ENCODE data around the gene IFITM1.
"Not testable (repeated sequence)": the region's sequence is repeated elsewhere in the genome, so short reads cannot be mapped to it uniquely, and the experiment has no call there.

The IFITM1 gene

DNA sequence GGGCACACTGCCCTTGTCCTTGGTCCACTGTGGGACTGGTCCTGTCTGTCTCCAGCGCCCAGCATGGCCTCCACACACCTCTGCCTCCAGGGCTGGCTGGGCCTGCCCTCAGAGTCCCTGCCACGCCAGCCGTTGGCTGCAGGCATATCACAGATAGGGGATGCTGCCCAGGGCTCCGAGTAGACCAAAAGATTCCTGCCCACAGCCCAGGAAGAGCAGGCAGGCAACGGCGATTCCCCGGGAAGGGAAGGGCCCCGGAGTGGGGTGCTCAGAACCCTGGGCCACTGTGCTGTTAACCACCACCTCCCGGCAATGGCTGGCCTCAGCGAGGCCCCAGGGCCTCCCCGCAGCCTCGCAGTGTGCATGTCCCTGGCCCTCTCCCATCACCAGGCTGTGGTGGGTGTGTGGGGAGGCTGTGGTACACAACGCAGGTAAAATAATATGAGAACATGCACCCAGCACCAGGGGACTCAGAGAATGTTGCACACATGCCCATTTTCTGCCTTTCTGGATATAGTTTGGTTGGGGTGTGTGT is 16.7 kb upstream of the IFITM1 start:
- no peak for ATAC-seq
- Mint-ChIP-seq H3K36me3 (peaks cover 17% of the 10 kb centered on the region), H3K4me3 (no peak overlapping the region), H3K27me3 (no peaks in the 10 kb centered on the region), H3K4me1 (peaks cover 4% of the 10 kb centered on the region), H3K9me3 (no peaks in the 10 kb centered on the region), H3K27ac (peak overlapping the region; percentile 28)

DNA sequence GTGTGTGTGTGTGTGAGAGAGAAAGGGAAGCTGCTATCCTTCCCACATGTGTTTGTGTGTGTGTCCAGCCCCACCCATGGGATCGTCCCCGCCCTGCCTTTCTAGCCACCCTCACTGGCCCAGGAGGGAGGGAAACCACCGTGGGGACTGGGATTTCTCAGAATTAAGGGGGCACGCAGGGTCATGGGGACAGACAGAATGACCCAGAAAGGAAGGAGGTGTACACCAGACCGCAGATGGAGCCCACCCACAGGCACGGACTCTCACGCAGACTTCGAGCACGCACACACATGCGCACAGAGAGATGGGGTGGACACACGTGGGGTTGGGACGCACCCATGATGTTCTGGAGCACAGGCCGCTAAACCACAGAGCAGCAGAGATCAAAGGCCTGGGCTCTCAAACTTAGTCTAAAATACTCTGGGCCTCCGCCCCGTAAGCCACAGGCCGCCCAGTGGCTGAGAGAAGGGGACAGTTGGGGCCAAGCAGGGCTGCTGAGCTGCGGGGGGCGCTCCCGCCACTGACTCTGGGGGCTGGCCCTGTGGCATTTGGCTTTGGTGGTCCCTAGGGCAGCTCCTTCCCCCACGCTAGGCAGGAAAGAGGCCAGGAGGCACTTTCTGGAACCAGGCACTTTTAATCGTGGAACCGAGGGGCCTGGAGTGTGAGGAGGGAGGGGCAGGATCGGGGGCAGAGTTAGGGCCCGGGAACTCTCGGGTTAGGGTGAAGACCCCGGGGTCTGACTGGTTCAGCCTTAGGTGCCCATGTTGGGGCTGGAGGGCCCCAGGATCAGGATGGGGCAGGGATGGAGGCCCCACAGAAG is 16.0 kb upstream of the IFITM1 start:
- Mint-ChIP-seq H3K4me3 (peak overlapping the region; percentile 12), H3K9me3 (no peaks in the 10 kb centered on the region), H3K27me3 (no peaks in the 10 kb centered on the region), H3K4me1 (peaks cover 8% of the 10 kb centered on the region), H3K27ac (peak overlapping the region; percentile 28), H3K36me3 (peaks cover 17% of the 10 kb centered on the region)
- ATAC-seq, result peak; percentile 42

GRCh38 chr11:298406-299065 is 15.3 kb upstream of the IFITM1 start:
- Mint-ChIP-seq H3K4me3 (no peak overlapping the region), H3K9me3 (no peaks in the 10 kb centered on the region), H3K4me1 (peaks cover 16% of the 10 kb centered on the region), H3K36me3 (peaks cover 17% of the 10 kb centered on the region), H3K27ac (no peak overlapping the region), H3K27me3 (no peaks in the 10 kb centered on the region)
- no peak for ATAC-seq

DNA sequence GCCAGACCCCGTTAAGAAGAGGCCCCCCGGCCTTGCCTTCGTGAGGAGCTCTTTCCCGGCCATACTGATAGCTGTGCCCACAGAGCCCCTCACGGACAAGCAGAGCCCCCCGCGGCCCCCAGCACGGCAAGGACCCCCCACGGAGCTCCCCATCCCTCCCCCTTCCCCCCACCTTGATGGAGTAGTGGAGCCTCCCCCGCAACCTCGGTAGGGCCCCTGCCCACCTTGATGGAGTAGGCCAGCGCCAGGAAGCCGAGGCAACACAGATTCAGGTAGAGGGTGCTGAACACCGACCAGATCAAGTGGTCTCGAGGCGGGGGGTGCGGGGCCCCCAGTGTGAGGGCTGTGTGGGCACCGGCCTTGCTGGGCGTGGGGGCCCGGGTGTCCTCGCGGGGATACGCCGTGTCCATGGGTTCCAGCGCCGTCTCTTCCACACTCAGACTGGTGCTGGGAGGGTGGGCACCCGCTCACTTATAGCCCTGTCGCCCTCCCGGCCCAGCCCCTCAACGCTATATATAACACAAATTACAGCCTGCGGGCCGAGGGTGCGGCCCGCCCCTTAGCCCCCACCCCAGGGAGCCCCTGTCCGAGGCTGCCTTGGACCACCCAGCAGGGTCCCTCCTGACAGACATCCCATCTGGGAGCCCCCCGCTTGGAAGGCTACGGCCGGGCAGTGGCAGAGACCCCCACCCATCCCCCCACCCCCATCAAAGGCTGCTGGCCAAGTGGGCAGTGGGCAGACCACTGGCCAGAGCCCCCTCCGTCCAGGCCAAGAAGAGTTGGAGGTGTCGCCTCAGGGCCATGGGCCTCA is 14.6 kb upstream of the IFITM1 start, which contains the start of gene IFITM5:
TSS of gene IFITM5 (minus strand) at position 446 of the 811 bp plus-strand sequence. CDS start at position 410, 36 bp downstream.
- Mint-ChIP-seq H3K36me3 (peaks cover 9% of the 10 kb centered on the region), H3K27me3 (no peaks in the 10 kb centered on the region), H3K27ac (no peak within 1 kb of the TSS), H3K9me3 (no peaks in the 10 kb centered on the region), H3K4me1 (peaks cover 19% of the 10 kb centered on the region), H3K4me3 (no peak within 1 kb of the TSS)
- ATAC-seq, result no peak

GRCh38 chr11:299951-300735 is 13.7 kb upstream of the IFITM1 start:
- Mint-ChIP-seq H3K4me3 (no peak overlapping the region), H3K36me3 (peaks cover under 1% of the 10 kb centered on the region), H3K27me3 (no peaks in the 10 kb centered on the region), H3K27ac (no peak overlapping the region), H3K9me3 (no peaks in the 10 kb centered on the region), H3K4me1 (peaks cover 19% of the 10 kb centered on the region)
- no peak for ATAC-seq

DNA sequence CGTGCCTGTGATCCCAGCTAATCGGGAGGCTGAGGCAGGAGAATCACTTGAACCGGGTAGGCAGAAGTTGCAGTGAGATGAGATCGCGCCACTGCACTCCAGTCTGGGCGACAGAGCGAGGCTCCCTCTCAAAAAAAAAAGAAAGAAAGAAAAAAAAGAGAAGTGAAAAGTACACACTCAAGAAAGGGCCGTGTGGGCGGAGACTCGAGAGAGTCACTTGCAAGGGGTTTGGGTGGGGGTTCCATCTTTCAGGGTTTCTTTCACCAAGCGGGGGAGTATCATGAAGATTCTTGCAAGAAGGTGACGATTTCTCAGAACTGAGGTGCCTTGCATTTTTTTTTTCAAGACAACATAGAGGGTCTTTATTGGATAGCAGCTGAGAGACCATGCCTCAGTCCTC is 10.5 kb upstream of the IFITM1 start:
- Mint-ChIP-seq H3K4me3 (no peak overlapping the region), H3K9me3 (no peaks in the 10 kb centered on the region), H3K27me3 (no peaks in the 10 kb centered on the region), H3K36me3 (no peaks in the 10 kb centered on the region), H3K27ac (no peak overlapping the region), H3K4me1 (peaks cover 21% of the 10 kb centered on the region)
- peak; percentile 48 for ATAC-seq

GRCh38 chr11:304061-304506 is 9.8 kb upstream of the IFITM1 start:
- no peak for ATAC-seq
- Mint-ChIP-seq H3K9me3 (no peaks in the 10 kb centered on the region), H3K27ac (no peak overlapping the region), H3K27me3 (no peaks in the 10 kb centered on the region), H3K4me3 (no peak overlapping the region), H3K36me3 (no peaks in the 10 kb centered on the region), H3K4me1 (peaks cover 28% of the 10 kb centered on the region)

DNA sequence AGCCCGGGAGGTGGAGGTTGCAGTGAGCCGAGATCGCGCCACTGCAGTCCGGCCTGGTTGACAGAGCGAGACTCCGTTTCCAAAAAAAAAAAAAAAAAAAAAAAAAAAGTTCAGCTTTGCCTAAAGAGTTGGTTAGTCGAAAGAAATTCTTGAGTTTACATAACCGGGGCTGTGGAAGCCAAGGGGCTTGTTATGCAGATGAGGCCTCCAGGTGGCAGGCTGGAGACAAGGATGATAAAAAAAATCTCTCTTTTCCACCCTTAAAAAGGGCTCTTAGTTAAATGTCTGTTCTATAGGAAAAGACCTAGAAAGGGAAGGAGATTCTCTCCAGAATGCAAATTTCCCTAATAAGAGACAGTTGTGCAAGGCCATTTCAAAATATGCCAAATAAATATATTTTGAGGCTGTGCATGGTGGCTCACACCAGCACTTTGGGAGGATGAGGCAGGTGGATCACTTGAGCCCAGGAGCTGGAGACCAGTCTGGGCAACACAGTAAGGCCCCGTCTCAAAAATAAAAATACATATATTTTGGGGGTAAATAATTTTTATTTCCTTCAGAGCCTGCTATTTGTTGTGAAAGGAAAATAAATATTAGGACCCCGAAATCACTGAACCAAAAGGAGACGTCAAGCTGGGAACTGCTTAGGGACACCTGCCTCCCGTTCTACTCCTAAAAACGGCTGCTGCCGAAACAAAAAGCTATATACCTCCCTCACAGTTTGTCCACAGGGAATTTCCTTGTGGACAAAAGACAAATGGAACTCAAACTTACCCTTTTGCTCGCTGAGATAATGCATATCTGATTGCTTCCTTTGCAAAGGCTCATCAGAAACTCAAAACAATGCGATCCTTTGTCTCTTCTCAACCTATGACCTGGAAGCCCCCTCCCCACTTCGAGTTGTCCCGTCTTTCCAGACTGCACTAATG is 8.7 kb upstream of the IFITM1 start:
- Mint-ChIP-seq H3K36me3 (no peaks in the 10 kb centered on the region), H3K27me3 (no peaks in the 10 kb centered on the region), H3K4me1 (peaks cover 37% of the 10 kb centered on the region), H3K9me3 (no peaks in the 10 kb centered on the region), H3K27ac (no peak overlapping the region), H3K4me3 (no peak overlapping the region)
- no peak for ATAC-seq

DNA sequence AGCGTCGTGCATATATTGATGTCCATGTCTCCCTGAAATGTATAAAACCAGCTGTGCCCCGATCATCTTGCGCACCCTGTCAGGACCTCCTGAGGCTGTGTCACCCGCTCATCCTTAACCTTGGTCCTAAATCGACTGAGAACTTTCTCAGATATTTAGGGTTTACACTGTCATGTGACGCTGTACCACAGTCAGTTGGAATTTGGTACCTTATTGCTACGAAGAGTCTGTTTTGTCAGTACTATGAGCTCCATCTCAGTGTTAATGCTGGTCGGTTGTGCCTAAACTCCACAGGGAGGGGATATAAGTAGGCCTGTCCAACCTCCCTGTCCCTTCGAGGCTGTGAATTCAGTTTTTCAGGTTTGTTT is 8.0 kb upstream of the IFITM1 start:
- Mint-ChIP-seq H3K4me1 (peaks cover 37% of the 10 kb centered on the region), H3K9me3 (no peaks in the 10 kb centered on the region), H3K36me3 (no peaks in the 10 kb centered on the region), H3K4me3 (no peak overlapping the region), H3K27me3 (no peaks in the 10 kb centered on the region), H3K27ac (no peak overlapping the region)
- no peak for ATAC-seq

DNA sequence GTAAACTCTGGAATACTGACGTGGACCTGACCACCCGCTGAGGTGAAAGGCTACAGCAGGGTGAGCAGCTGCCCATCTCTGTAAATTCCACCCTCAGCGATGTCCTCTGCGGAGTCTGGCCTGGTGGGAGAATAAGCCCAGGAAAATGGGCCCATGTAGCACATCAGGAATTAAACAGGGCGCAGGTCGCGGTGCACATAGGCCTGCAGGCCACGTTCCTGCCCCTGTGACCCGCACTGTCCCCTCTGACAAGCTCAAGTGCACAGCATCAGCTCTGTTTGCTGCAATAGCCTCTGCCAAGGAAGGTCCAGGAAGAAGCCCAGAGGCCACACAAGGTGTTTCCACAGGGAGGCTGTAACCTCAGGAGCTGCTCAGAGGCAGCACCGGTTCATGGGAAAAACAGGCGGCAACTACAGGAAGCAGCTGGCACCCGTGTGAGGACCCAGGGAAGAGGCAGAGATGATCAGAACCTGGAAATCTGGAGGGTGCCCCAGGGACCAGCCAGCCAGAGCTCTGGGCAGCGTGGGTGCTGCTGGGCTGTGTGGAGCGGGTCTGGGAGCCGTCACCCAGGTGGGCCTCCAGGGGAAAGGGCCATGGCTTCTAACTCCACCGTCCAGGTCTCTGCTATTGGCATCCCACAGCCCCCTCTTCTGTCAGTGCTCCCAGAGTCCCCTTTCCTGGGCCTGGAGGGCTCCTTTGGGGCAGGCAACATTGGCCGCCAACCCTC is 7.0 kb upstream of the IFITM1 start:
- Mint-ChIP-seq H3K9me3 (no peaks in the 10 kb centered on the region), H3K4me1 (peaks cover 40% of the 10 kb centered on the region), H3K27me3 (no peaks in the 10 kb centered on the region), H3K36me3 (no peaks in the 10 kb centered on the region), H3K27ac (peak overlapping the region; percentile 99), H3K4me3 (peak overlapping the region; percentile 26)
- no peak for ATAC-seq

- Mint-ChIP-seq H3K4me3 (peak within 1 kb of the TSS; percentile 95), H3K27ac (peak within 1 kb of the TSS; percentile 99), H3K4me1 (peaks cover 43% of the 10 kb centered on the region)
- not testable (repeated sequence) for H3K36me3 Mint-ChIP-seq, H3K27me3 Mint-ChIP-seq, H3K9me3 Mint-ChIP-seq
- ATAC-seq, result peak; percentile 64
Observed at GRCh38 chr11:307766-308708, 5.8 kb upstream of the IFITM1 start, which contains the start of gene IFITM2. TSS of gene IFITM2 (plus strand) at chr11:307816. CDS start at chr11:308193, 377 bp downstream.

Data from stimulated activated memory B cell treated with anti-CD40 and anti-IgM and Interleukin-4, amounts not matched to agents 10 μg/mL and 1 μg/mL and 100 μg/mL, for 72 hours (primary cell).